Esophagus squamous epithelium (tissue), 4 donors: ENCODE measurements around the gene SCART1.

Experiments used
- CTCF ChIP-seq, 6 experiments: fragments of 450-650 bp in 4 of 6; fragments of 200-600 bp in 2 of 6; sonication (generic) in 2 of 6; IDR thresholded peaks; one replicate each; pipeline ENCODE4 v1.5.1; 2016 to 2019; ENCODE audit warnings: antibody characterized with exemption in 6 of 6, mild to moderate bottlenecking in 4 of 6, moderate library complexity in 4 of 6
- POLR2A ChIP-seq, 4 donors: fragments of 450-650 bp; IDR thresholded peaks; one replicate each; pipeline ENCODE4 v1.6.1; 2017; ENCODE audit warnings: antibody characterized with exemption in 4 of 4, mild to moderate bottlenecking in 4 of 4, moderate library complexity in 3 of 4

DNA sequence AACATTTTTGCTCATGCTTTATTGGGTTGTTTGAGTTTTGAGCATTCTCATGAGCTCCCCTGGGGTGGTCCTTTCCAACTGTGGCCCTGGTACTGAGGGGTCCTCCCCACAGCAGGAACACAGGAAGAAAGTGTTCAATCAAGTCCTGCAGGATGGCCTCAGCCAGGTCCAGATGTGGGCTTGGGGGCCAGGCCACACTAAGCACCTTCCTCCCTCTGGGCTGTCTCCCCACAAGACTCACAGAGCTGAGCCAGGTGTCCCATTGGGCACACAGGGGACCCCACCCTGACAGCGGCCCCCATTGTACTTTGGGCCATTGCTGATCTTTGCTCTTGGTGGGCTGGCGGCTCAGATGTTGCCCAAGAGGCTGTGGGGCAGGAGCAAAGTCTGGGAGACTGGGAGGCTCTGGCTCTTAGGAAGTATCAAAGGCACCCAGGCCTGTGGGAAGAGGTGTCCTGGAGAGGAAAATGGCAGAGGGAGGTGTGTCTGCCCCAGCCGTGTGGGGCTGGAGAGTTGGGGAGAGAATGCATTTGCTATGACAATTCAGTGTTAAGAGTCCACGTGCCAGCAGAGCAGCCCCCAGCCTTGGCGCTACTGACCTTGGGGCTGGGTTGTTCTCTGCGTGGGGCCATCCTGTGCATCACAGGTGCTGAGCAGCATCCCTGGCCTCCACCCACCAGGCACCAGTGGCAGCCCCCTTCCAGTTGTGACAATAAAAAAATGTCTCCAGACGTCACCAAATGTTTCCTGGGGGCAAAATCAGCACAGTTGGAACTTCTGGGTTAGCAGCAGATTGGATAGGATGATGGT, 17.8 kb downstream of the SCART1 start:
- TF ChIP-seq CTCF (IDR thresholded peaks at IDR 0.05) = no peak
- TF ChIP-seq POLR2A (IDR thresholded peaks at IDR 0.05) = no peak
